Nephron progenitor cell (in vitro differentiated cells): ENCODE measurements around the gene GNAZ.
"Not testable (repeated sequence)": the region's sequence is repeated elsewhere in the genome, so short reads cannot be mapped to it uniquely, and the experiment has no call there.

Experiments
- DNase-seq: peaks from one replicate; pipeline ENCODE4 v3.0.0; 2021
- H3K27ac Mint-ChIP-seq: 2 replicates; pipeline ENCODE4 v1.8.0; 2021; ENCODE audit warnings: mild to moderate bottlenecking, moderate library complexity, mixed read lengths
- H3K27me3 Mint-ChIP-seq: 2 replicates; pipeline ENCODE4 v1.8.0; 2021; ENCODE audit warnings: mild to moderate bottlenecking, low read depth, mixed read lengths; ENCODE audit not compliant: poor library complexity
- H3K36me3 Mint-ChIP-seq: 2 replicates; pipeline ENCODE4 v1.8.0; 2021; ENCODE audit warnings: low read depth, mixed read lengths
- H3K4me1 Mint-ChIP-seq: 2 replicates; pipeline ENCODE4 v1.8.0; 2021; ENCODE audit warnings: mixed read lengths
- H3K4me3 Mint-ChIP-seq: 2 replicates; pipeline ENCODE4 v1.8.0; 2021; ENCODE audit warnings: mild to moderate bottlenecking, moderate library complexity, mixed read lengths
- H3K9me3 Mint-ChIP-seq: 2 replicates; pipeline ENCODE4 v1.8.0; 2021; ENCODE audit warnings: mild to moderate bottlenecking, moderate library complexity, mixed read lengths
- TF ChIP-seq, protein P1 (sequence below): fragments of 200-600 bp; sonication (generic); IDR thresholded peaks from 2 replicates; pipeline ENCODE4 v1.5.0; 2021; ENCODE audit warnings: antibody characterized with exemption

Gene GNAZ

DNA sequence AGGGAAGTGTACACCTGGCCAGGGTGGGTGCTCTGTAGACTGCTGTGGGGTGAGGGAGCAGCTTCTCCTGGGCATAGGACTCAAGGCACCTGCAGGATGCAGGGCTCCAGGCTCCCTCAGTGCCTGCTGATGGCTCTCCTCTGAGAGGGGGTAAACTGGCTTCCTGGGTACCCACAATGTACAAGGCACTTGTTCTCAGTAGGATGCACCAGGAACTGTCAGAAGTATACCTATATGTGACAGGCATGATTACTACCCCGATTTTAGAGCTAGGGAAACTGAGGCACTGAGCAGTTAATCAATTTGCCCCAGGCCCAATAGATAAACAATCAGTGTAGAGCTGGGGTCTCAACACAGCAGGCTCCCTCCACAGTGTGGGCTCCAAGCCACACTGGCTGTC is 31.4 kb upstream of the GNAZ start:
- Mint-ChIP-seq H3K4me3 (no peak overlapping the region), H3K27ac (no peak overlapping the region), H3K36me3 (no peaks in the 10 kb centered on the region), H3K27me3 (peaks cover 20% of the 10 kb centered on the region), H3K4me1 (peaks cover 12% of the 10 kb centered on the region), H3K9me3 (no peaks in the 10 kb centered on the region)
- DNase-seq, result no peak
- TF ChIP-seq, protein P1, sequence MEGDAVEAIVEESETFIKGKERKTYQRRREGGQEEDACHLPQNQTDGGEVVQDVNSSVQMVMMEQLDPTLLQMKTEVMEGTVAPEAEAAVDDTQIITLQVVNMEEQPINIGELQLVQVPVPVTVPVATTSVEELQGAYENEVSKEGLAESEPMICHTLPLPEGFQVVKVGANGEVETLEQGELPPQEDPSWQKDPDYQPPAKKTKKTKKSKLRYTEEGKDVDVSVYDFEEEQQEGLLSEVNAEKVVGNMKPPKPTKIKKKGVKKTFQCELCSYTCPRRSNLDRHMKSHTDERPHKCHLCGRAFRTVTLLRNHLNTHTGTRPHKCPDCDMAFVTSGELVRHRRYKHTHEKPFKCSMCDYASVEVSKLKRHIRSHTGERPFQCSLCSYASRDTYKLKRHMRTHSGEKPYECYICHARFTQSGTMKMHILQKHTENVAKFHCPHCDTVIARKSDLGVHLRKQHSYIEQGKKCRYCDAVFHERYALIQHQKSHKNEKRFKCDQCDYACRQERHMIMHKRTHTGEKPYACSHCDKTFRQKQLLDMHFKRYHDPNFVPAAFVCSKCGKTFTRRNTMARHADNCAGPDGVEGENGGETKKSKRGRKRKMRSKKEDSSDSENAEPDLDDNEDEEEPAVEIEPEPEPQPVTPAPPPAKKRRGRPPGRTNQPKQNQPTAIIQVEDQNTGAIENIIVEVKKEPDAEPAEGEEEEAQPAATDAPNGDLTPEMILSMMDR, result no peak

- H3K27ac Mint-ChIP-seq, result no peak overlapping the region
- TF ChIP-seq, protein P1, result no peak
- no peak for DNase-seq
- H3K27me3 Mint-ChIP-seq, result peaks cover 13% of the 10 kb centered on the region
- no peak overlapping the region for H3K4me3 Mint-ChIP-seq
- H3K9me3 Mint-ChIP-seq, result peaks cover 9% of the 10 kb centered on the region
- H3K36me3 Mint-ChIP-seq, result no peaks in the 10 kb centered on the region
- peaks cover 8% of the 10 kb centered on the region for H3K4me1 Mint-ChIP-seq
Measured at GRCh38 chr22:23042179-23042578, 28.1 kb upstream of the GNAZ start.

DNA sequence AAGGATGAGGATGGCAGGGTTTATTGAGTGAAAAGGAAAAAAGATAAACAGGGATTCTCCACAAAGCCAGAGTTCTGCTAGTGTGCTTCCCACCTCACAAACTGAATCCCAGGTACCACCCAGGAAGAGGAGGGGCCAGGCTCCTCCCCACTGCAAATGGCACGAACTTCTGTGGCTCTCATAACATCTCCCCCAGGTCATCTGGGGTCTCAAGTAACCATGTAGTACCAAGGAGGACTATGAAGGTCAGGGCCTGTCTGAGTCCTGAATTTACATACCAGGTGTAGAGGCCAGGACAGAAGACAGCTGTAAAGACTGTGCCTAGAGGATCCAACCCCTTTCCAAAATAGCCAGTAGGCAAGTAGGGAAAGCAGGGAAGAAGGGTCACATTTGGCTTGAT is 25.7 kb upstream of the GNAZ start:
- H3K27me3 Mint-ChIP-seq, result peaks cover 28% of the 10 kb centered on the region
- DNase-seq, result no peak
- peaks cover 32% of the 10 kb centered on the region for H3K9me3 Mint-ChIP-seq
- no peak overlapping the region for H3K4me3 Mint-ChIP-seq
- H3K4me1 Mint-ChIP-seq, result no peaks in the 10 kb centered on the region
- H3K27ac Mint-ChIP-seq, result no peak overlapping the region
- H3K36me3 Mint-ChIP-seq, result no peaks in the 10 kb centered on the region
- TF ChIP-seq, protein P1, result no peak

DNA sequence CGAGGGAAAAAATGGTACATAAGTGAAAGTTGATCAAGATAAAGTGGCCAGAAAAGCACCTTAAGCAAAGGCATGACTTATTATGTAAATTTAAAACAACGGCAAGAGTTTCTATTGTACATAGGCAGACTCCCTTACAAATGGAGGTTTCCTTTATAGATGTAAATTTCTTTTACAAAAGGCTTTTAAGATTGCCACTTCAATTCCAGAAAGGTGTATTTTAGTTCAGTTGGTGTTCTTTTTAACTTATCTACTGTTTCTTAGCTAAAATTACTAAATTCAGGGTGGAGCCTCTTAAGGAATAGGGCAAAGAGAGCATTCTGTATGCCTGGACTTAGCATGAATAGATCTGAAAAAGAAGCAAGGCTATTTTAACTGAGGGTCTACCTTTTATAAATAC is 24.9 kb upstream of the GNAZ start:
- TF ChIP-seq, protein P1, result no peak
- Mint-ChIP-seq H3K36me3 (no peaks in the 10 kb centered on the region), H3K4me3 (no peak overlapping the region), H3K27me3 (peaks cover 26% of the 10 kb centered on the region), H3K27ac (no peak overlapping the region), H3K9me3 (peaks cover 38% of the 10 kb centered on the region), H3K4me1 (no peaks in the 10 kb centered on the region)
- DNase-seq, result no peak

DNA sequence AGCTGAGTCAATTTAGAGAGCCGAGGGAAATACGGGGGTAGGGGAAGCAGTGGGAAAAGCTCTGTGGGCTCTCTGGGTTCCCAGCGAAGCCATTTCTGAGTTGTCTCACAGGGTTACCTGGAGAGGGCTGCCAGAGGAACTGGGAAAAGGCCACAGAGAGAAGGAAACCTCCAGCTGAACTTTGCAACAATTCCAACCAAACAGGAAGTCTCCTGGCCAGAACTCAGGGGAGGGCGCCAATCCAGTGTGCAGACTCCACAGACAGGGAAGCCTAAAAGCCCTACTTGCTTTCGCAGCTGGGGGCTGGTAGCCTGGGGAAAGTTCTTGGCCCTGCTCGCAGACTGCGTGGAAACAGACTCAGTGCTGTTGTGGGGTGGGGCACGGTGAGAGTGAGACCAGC is 23.1 kb upstream of the GNAZ start:
- no peaks in the 10 kb centered on the region for H3K4me1 Mint-ChIP-seq
- TF ChIP-seq, protein P1, result no peak
- no peak overlapping the region for H3K4me3 Mint-ChIP-seq

DNA sequence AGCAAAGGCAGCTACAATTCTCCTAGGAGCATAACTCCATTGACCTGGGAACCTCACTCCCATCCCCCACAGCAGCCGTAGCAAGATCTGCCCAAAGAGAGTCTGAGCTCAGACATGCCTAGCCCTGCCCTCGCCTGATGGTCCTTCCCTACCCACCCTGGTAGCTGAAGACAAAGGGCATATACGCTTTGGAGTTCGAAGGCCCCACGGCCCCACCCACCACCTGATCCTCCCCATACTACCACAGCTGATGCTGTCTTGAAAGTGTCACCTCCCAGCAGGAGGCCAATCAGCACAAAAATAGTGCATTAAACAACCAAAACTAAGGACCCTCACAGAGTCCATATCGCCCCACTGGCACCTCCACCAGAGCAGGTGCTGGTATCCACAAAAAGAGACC is 22.6 kb upstream of the GNAZ start:
- Mint-ChIP-seq H3K9me3 (peaks cover 52% of the 10 kb centered on the region), H3K27me3 (peaks cover 24% of the 10 kb centered on the region), H3K4me1 (no peaks in the 10 kb centered on the region), H3K27ac (no peak overlapping the region), H3K4me3 (no peak overlapping the region), H3K36me3 (no peaks in the 10 kb centered on the region)
- TF ChIP-seq, protein P1, result no peak
- DNase-seq, result no peak

More for the DNA sequence above, 23.1 kb upstream of the GNAZ start:
- no peak overlapping the region for H3K27ac Mint-ChIP-seq
- no peaks in the 10 kb centered on the region for H3K36me3 Mint-ChIP-seq
- DNase-seq, result no peak
- H3K9me3 Mint-ChIP-seq, result peaks cover 52% of the 10 kb centered on the region
- peaks cover 24% of the 10 kb centered on the region for H3K27me3 Mint-ChIP-seq

- not testable (repeated sequence) for H3K4me3 Mint-ChIP-seq
- peaks cover 30% of the 10 kb centered on the region for H3K27me3 Mint-ChIP-seq
Measured at GRCh38 chr22:23050546-23050945, 19.8 kb upstream of the GNAZ start.

More at GRCh38 chr22:23050546-23050945, 19.8 kb upstream of the GNAZ start:
- not testable (repeated sequence) for H3K36me3 Mint-ChIP-seq, DNase-seq, H3K4me1 Mint-ChIP-seq, H3K27ac Mint-ChIP-seq
- peaks cover 53% of the 10 kb centered on the region for H3K9me3 Mint-ChIP-seq
